T-helper 17 cell (primary cell): ENCODE measurements around the gene PTPRN2. TPM values are rescaled to one million over a fixed set of nuclear protein-coding genes. Genes with fewer than 3 reads are reported as not detected.
"Not testable (repeated sequence)": the region's sequence is repeated elsewhere in the genome, so short reads cannot be mapped to it uniquely, and the experiment has no call there.

Experiments used
- ATAC-seq: fragments of 150-1000 bp; cut with Tn5 transposase; 2 replicates; pipeline ENCODE4 v1.10.0; 2021; ENCODE audit warnings: mild to moderate bottlenecking, moderate library complexity
- DNase-seq, 3 donors: peaks; one replicate each; pipeline versions ENCODE4 v3.0.0 to v3.0.0-alpha.2; 2020 to 2021
- H3K9me3 ChIP-seq: one replicate; pipeline ENCODE4 v1.7.0; 2013; ENCODE audit warnings: low read length, mild to moderate bottlenecking; ENCODE audit not compliant: control insufficient read depth, poor library complexity, severe bottlenecking
- H3K27ac Mint-ChIP-seq: one replicate; pipeline ENCODE4 v1.8.0; 2022; ENCODE audit warnings: mild to moderate bottlenecking, moderate library complexity, mixed read lengths
- H3K27me3 Mint-ChIP-seq: one replicate; pipeline ENCODE4 v1.8.0; 2022; ENCODE audit warnings: mixed read lengths
- H3K36me3 Mint-ChIP-seq: one replicate; pipeline ENCODE4 v1.8.0; 2022; ENCODE audit warnings: low read depth, mixed read lengths
- H3K4me1 Mint-ChIP-seq: one replicate; pipeline ENCODE4 v1.8.0; 2022; ENCODE audit warnings: mild to moderate bottlenecking, mixed read lengths
- H3K4me3 Mint-ChIP-seq: one replicate; pipeline ENCODE4 v1.8.0; 2022; ENCODE audit warnings: mild to moderate bottlenecking, moderate library complexity, mixed read lengths
- total RNA-seq, 4 donors: library from RNA in 2 of 4; stranded (reverse) in 2 of 4; gene quantifications; one replicate each; pipeline ENCODE4 v1.2.3 and lab custom pipeline; 2022 to 2026

PTPRN2 gene
- total RNA-seq, 2 donors from 2014 or later, result 0.42 to 0.57 TPM

GRCh38 chr7:157780721-157781120 is 806.9 kb downstream of the PTPRN2 start:
- no peak overlapping the region for H3K4me3 Mint-ChIP-seq
- no peaks in the 10 kb centered on the region for H3K9me3 ChIP-seq
- peaks cover 4% of the 10 kb centered on the region for H3K36me3 Mint-ChIP-seq
- no peak for DNase-seq
- H3K27ac Mint-ChIP-seq, result no peak overlapping the region
- H3K4me1 Mint-ChIP-seq, result no peaks in the 10 kb centered on the region
- ATAC-seq, result no peak
- peaks cover 37% of the 10 kb centered on the region for H3K27me3 Mint-ChIP-seq

GRCh38 chr7:157780312-157780711 is 807.3 kb downstream of the PTPRN2 start:
- Mint-ChIP-seq H3K4me3 (no peak overlapping the region), H3K36me3 (peaks cover 4% of the 10 kb centered on the region), H3K4me1 (no peaks in the 10 kb centered on the region), H3K27ac (no peak overlapping the region), H3K27me3 (peaks cover 37% of the 10 kb centered on the region)
- DNase-seq, result no peak
- no peaks in the 10 kb centered on the region for H3K9me3 ChIP-seq
- ATAC-seq, result no peak

- no peaks in the 10 kb centered on the region for H3K4me1 Mint-ChIP-seq
- no peak for ATAC-seq
- H3K27me3 Mint-ChIP-seq, result peaks cover 37% of the 10 kb centered on the region
- H3K9me3 ChIP-seq, result no peaks in the 10 kb centered on the region
- no peak overlapping the region for H3K27ac Mint-ChIP-seq
- DNase-seq, result no peak
- H3K36me3 Mint-ChIP-seq, result peaks cover 4% of the 10 kb centered on the region
- H3K4me3 Mint-ChIP-seq, result no peak overlapping the region
These were observed 808.4 kb downstream of the PTPRN2 start for GRCh38 chr7:157779206-157779605.

- not testable (repeated sequence) for H3K9me3 ChIP-seq, H3K36me3 Mint-ChIP-seq, ATAC-seq, H3K4me3 Mint-ChIP-seq, H3K4me1 Mint-ChIP-seq, DNase-seq, H3K27ac Mint-ChIP-seq
- peaks cover 26% of the 10 kb centered on the region for H3K27me3 Mint-ChIP-seq
These were observed 810.3 kb downstream of the PTPRN2 start for GRCh38 chr7:157777194-157777762.

- no peaks in the 10 kb centered on the region for H3K9me3 ChIP-seq
- Mint-ChIP-seq H3K27ac (no peak overlapping the region), H3K36me3 (peaks cover 7% of the 10 kb centered on the region), H3K4me1 (no peaks in the 10 kb centered on the region), H3K4me3 (no peak overlapping the region), H3K27me3 (peaks cover 22% of the 10 kb centered on the region)
- no peak for DNase-seq
- no peak for ATAC-seq
These were observed 811.9 kb downstream of the PTPRN2 start for GRCh38 chr7:157775560-157776332.

GRCh38 chr7:157775021-157775559 is 812.5 kb downstream of the PTPRN2 start:
- DNase-seq (no peak), ATAC-seq (no peak)
- H3K4me1 Mint-ChIP-seq, result no peaks in the 10 kb centered on the region
- no peak overlapping the region for H3K27ac Mint-ChIP-seq
- H3K9me3 ChIP-seq, result no peaks in the 10 kb centered on the region
- peaks cover 7% of the 10 kb centered on the region for H3K36me3 Mint-ChIP-seq
- H3K4me3 Mint-ChIP-seq, result no peak overlapping the region
- peaks cover 22% of the 10 kb centered on the region for H3K27me3 Mint-ChIP-seq

GRCh38 chr7:157774495-157774894 is 813.1 kb downstream of the PTPRN2 start:
- H3K9me3 ChIP-seq, result no peaks in the 10 kb centered on the region
- no peak overlapping the region for H3K4me3 Mint-ChIP-seq

GRCh38 chr7:157773361-157773760 is 814.3 kb downstream of the PTPRN2 start:
- Mint-ChIP-seq H3K4me3 (no peak overlapping the region), H3K27me3 (peaks cover 8% of the 10 kb centered on the region), H3K36me3 (peaks cover 7% of the 10 kb centered on the region), H3K27ac (no peak overlapping the region), H3K4me1 (no peaks in the 10 kb centered on the region)
- H3K9me3 ChIP-seq, result no peaks in the 10 kb centered on the region
- no peak for ATAC-seq
- no peak for DNase-seq

More at GRCh38 chr7:157774495-157774894, 813.1 kb downstream of the PTPRN2 start:
- ATAC-seq (no peak), DNase-seq (no peak)
- H3K4me1 Mint-ChIP-seq, result no peaks in the 10 kb centered on the region
- H3K36me3 Mint-ChIP-seq, result peaks cover 7% of the 10 kb centered on the region
- H3K27ac Mint-ChIP-seq, result no peak overlapping the region
- peaks cover 16% of the 10 kb centered on the region for H3K27me3 Mint-ChIP-seq

GRCh38 chr7:157772486-157773130 is 815.0 kb downstream of the PTPRN2 start:
- Mint-ChIP-seq H3K27ac (no peak overlapping the region), H3K36me3 (peaks cover 5% of the 10 kb centered on the region), H3K4me1 (no peaks in the 10 kb centered on the region), H3K27me3 (peaks cover 2% of the 10 kb centered on the region), H3K4me3 (no peak overlapping the region)
- ATAC-seq (no peak), DNase-seq (no peak)
- no peaks in the 10 kb centered on the region for H3K9me3 ChIP-seq

- no peaks in the 10 kb centered on the region for H3K4me1 Mint-ChIP-seq
- H3K36me3 Mint-ChIP-seq, result peaks cover 3% of the 10 kb centered on the region
- H3K27ac Mint-ChIP-seq, result no peak overlapping the region
- DNase-seq, result no peak
- H3K9me3 ChIP-seq, result no peaks in the 10 kb centered on the region
- ATAC-seq, result no peak
- H3K27me3 Mint-ChIP-seq, result no peaks in the 10 kb centered on the region
- no peak overlapping the region for H3K4me3 Mint-ChIP-seq
These were observed 815.9 kb downstream of the PTPRN2 start for GRCh38 chr7:157771689-157772088.

- no peak for ATAC-seq
These were observed 816.8 kb downstream of the PTPRN2 start for GRCh38 chr7:157770716-157771320.

GRCh38 chr7:157769526-157770215 is 818.0 kb downstream of the PTPRN2 start:
- no peak overlapping the region for H3K4me3 Mint-ChIP-seq
- DNase-seq, result no peak

More at GRCh38 chr7:157770716-157771320, 816.8 kb downstream of the PTPRN2 start:
- no peak overlapping the region for H3K4me3 Mint-ChIP-seq
- H3K4me1 Mint-ChIP-seq, result no peaks in the 10 kb centered on the region
- no peaks in the 10 kb centered on the region for H3K27me3 Mint-ChIP-seq
- DNase-seq, result no peak
- H3K9me3 ChIP-seq, result no peaks in the 10 kb centered on the region
- H3K27ac Mint-ChIP-seq, result no peak overlapping the region
- H3K36me3 Mint-ChIP-seq, result peaks cover 3% of the 10 kb centered on the region

More at GRCh38 chr7:157769526-157770215, 818.0 kb downstream of the PTPRN2 start:
- H3K36me3 Mint-ChIP-seq, result peaks cover 3% of the 10 kb centered on the region
- no peaks in the 10 kb centered on the region for H3K9me3 ChIP-seq
- no peaks in the 10 kb centered on the region for H3K27me3 Mint-ChIP-seq
- no peak for ATAC-seq
- H3K27ac Mint-ChIP-seq, result no peak overlapping the region
- no peaks in the 10 kb centered on the region for H3K4me1 Mint-ChIP-seq
